SK-N-MC (cell line): ENCODE measurements around the gene FAM174C.

Source experiments
- EZH2 ChIP-seq: fragments of 200-600 bp; sonication (generic); IDR thresholded peaks from one replicate; pipeline ENCODE4 v1.6.1; 2017; ENCODE audit warnings: antibody characterized with exemption
- POLR2AphosphoS5 ChIP-seq: IDR thresholded peaks from 2 replicates; pipeline ENCODE4 v1.6.1; 2012; ENCODE audit warnings: mild to moderate bottlenecking, low read depth, low read length, borderline replicate concordance

GRCh38 chr19:1235625-1236538, 39.4 kb upstream of the FAM174C start:
- TF ChIP-seq POLR2AphosphoS5 (no peak), EZH2 (no peak)
